HG02763 (cell line): ENCODE measurements around the gene HLA-E.
A peak's percentile ranks its signal among the peaks of the same experiment; 100 is the strongest.
"Not testable (repeated sequence)": the region's sequence is repeated elsewhere in the genome, so short reads cannot be mapped to it uniquely, and the experiment has no call there.

Experiments used
- ATAC-seq: cut with Tn5 transposase; IDR thresholded peaks from one replicate; pipeline ENCODE4 v1.9.1; 2021; ENCODE audit warnings: mild to moderate bottlenecking, moderate library complexity; ENCODE audit not compliant: unreplicated experiment

Gene HLA-E

DNA sequence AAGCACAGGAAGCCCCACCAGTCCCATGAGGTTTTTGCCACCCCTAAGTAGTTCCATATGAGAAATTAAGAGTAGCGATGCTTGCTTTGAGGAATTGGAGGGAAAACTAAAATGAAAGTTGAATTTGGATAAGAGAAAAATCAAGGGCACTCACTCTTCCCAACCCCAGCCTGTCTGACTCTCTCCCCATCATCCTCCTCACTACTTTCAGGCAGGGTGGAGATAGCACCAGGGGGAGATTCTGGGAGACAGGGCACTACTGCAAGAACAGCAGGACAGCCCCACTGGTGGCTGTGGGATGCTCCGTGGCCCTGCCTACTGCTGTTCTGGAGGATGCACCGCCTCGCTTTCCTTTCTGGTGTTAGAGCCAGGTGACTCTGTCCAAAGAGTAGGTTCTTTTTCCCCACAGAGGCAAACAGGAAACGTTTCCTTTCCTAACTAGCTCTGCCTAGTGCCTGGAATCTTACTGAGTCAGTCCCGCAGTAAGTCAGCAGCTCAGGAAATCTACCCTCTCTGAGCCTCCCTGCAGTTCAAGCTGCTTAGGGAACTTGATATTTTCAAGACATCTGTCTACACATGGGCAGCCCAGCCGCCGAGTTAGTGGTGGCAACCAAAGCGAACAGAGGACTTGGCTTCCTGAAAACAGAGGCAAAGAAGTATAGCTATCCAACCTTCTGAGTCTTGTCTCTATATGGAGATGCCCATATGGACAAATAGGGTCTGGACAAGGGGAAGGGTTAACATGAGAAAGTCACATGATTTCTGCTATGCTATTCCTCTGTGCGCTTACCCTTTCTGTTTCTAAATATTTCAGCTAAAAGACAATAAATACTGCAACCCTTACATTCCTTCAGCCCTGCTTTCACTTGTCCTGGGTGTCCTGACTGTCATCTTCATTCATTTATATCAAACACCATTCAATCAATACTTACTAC is 11.4 kb downstream of the HLA-E start:
- no peak for ATAC-seq

DNA sequence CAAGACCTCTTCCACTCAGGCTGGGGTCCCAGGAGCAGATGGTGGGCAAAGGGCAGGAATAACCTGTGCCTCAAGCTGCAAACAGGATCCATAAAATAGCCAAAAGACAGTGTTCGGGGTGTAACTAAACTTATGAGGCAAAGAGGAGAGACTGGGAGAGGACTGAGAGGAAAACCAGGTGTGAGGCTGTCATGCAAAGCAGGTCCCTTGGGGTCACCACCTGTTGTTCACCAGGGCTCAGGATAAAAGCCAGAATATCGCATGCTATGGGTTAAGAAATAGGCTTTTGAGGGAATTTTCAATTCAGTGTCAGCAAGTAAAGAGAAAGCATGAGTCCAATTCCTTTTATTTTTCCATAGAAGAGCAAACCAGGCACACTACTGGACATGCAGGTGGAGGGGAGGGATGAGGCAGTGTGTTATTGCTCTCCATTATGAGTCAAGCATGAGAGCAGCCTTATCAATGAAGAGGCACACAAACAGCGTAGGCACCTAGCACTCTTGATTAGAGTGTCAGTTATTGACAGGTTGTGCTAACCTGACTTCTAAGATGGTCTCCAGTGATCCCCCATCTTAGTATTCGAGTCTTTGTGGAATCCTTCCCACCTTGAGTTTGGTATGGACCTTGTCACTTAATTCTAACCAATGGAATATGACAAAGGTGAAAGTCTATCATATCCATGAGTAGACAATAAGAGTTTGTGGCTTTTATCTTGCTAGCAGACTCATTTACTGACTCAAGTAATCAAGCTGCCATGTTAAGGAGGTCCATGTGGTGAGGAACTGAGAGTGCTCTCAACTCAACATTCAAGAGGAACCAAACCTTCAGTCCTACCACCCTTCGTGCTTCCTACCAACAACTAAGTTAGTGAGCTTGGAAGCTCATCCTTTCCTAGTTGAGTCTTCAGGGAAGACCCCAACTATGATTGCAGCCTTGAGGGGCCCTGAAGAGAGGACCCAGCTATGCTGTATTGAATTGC is 18.8 kb downstream of the HLA-E start:
- no peak for ATAC-seq

DNA sequence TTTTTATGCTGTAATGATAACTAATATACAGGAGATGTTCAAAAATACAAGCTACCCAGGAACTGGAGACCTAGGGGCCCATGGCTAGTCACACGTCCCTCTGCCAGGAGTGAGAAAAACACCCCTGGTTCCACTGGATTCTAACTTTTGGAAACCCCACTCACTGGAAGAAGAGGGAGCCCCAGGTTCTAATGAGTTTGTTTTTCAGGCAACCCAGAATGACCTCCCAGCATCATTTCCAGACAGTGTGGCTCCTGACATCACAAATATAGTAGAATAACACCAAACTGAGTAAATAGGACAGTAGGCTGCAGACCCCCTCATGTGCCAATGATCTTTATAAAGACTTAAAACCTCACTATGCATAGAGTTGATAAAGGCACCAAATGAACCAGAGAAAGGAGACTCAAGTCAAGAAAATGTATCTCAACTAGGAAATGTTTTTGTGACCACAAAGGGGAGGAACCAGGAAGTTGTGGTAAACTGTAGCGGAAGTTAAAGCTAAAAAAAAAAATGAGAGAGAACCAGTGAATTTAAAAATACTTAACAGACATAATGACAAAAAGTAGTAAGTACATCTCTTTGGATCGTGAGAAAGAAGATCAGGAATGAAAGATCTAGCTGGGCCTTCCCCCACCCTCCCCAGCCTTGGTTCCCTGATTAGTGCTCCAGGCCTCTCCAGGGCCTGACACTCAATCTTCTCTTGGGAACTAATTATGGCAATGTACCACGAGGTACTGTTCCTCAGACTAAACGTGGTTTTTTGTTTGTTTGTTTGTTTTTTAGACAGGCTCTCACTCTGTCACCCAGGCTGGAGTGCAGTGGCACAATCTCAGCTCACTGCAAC is 19.8 kb downstream of the HLA-E start:
- no peak for ATAC-seq

DNA sequence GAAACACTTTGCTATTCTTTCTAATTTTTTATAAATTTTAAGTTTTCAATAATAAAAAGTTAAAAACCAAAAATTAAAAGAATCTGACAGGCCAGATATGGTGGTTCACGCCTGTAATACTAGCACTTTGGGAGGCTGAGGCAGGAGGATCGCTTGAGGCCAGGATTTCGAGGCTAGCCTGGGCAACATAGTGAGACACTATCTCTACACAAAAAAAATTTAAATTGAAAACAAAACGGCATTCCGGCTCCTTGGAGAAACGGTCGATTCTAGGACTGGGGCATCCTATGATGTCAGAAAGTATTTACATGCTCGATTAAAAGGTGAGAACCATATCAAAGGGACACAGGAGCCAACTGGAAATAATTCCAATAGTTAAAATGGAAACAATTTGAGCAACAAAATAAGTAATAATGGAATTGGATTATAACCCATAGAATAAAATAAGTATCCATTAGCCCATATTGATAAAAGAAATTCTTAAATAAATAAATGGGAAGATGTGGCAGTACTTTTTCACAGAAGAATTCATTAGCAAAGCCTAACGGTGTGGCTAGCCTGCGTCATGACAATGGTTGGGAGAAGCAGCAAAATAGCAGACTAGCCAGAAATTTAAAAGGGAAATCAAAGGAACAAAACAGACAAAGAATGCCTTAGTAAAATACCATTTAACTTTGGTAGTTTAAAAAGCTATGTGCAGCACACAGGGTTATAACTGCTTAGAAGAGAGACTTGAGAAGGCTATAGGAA is 21.3 kb downstream of the HLA-E start:
- no peak for ATAC-seq

DNA sequence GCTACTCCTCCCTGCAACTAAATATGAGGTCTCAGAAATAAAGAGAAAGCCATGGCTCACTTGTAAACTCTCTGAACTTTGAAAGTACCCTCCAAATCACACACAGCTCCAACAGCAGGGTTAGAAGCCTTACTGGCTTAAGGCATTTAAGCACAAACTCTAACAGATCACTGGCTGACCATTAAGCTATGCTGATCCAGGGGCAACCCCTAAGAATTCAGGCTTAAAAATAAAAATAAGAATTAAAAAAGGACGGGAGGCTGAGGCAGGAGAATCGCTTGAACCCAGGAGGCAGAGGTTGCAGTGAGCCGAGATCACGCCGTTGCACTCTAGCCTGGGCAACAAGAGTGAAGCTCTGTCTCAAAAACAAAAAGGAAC is 21.8 kb downstream of the HLA-E start:
- no peak for ATAC-seq

DNA sequence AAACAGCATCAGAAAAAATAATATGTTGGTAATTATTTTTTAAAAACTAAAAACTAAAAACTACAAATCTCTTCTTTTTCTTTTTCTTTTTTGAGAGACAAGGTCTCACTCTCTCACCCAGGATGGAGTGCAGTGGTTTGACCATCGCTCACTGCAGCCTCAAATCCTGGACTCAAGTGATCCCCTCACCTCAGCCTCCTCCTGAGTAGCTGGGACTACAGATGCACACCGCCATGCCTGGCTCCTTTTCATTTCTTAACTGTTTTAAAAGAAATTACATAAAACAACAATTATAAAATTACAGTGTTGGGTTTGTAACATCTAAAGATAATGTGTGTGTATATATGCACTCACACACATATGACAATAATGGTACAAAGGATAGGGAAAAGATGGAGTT is 24.1 kb downstream of the HLA-E start:
- ATAC-seq, result no peak

DNA sequence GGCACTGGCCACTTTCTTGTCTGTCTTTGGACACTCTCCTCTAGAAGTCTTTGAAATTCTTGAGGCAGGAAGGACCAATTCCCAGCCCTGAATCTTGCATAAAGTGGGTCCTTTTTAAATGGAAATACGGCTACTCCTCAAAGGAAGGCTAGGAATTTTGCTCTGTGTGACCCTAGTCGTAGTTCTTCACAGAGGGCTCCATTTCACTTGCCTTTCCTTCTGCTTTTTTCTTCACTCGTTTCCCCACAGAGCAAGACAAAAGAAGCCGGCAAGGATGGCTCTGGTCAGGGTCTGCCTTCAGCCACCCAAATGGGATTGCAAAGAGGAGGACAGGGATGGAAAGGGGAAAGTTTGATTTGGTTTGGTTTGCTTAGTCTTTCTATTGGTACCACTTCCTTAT is 25.8 kb downstream of the HLA-E start:
- ATAC-seq, result no peak

DNA sequence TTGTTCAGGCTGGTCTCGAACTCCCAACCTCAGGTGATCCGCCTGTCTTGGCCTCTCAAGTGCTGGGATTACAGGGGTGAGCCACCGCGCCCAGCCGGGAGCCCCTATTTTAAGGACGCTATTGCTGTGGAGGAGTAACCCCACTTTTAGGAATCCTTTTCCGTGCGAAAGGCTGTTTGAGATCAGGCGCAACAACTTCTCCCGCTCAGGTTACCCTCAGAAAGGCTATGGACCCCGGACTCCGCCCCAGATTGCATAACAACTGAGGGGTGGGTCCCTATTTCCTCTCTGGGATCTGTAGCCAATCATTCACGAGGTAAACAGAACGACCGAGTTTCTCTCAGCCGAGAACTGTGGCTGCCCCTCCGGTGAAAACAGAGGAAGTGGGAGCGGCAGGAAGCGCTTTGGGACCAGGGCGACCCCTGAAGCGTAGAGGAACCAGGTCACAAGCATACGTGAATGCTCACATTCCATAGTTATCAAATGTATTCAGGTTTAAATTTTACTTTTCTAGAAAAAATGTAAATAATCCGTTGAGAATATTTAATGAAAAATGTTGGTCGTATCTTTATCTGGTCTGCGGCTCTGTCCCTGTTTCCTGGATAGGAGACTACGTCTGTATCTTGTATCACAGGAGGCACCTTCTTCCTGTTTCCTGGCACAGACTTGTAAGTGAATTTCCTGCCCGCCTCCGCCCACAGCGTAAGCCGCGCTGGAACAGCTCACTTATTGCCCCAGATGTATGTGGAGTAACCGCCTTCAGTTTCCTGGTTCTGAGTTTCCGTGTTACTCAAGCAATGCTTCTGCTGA is 26.8 kb downstream of the HLA-E start:
- ATAC-seq, result peak; percentile 75

DNA sequence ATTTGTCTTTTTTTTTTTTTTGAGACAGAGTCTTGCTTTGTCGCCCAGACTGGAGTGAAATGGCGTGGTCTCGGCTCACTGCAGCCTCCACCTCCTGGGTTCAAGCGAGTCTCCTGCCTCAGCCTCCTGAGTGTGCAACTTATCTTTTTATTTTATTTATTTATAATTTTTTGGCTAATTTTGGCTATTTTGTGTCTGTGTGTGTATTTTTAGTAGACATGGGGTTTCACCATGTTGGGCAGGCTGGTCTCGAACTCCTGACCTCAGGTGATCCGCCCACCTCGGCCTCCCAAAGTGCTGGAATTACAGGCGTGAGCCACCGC is 27.4 kb downstream of the HLA-E start:
- ATAC-seq, result not testable (repeated sequence)

DNA sequence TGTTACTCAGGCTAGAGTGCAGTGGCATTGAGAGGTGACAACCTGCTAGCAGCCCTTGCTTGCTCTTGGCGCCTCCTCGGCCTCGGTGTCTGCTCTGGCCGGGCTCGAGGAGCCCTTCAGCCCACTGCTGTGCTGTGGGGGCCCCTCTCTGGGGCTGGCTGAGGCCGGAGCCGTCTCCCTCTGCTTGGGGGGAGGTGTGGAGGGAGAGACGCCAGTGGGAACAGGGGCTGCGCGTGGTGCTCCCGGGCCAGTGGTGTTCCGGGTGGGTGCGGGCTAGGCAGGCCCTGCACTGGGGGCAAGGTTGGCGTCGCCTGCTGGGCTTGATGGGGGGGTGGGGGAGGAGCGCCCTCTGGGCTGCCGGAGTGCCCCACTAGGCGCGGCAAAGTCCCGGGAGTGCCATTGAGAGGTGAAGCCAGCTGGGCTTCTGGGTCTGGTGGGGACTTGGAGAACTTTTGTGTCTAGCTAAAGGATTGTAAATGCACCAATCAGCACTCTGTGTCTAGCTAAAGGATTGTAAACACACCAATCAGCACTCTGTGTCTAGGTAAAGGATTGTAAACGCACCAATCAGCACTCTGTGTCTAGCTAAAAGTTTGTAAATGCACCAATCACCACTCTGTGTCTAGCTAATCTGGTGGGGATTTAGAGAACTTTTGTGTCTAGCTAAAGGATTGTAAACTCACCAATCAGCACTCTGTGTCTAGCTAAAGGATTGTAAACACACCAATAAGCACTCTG is 28.6 kb downstream of the HLA-E start:
- ATAC-seq, result not testable (repeated sequence)

DNA sequence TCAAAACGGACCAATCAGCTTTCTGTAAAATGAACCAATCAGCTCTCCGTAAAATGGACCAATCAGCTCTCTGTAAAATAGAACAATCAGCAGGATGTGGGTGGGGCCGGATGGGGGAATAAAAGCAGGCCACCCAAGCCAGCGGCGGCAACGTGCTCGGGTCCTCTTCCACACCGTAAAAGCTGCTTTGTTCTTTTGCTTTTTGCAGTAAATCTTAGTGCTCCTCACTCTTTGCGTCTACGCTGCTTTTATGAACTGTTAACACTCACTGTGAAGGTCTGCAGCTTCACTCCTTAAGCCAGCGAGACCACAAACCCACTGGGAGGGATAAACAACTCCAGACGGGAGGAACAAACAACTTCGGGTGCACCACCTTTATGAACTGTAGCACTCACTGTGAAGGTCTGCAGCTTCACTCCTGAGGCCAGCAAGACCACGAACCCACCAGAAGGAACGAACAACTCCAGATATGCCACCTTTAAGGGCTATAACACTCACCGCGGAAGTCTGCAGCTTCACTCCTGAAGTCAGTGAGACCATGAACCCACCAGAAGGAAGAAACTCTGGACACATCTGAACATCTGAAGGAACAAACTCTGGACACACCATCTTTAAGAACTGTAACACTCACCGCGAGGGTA is 29.3 kb downstream of the HLA-E start:
- ATAC-seq, result not testable (repeated sequence)

DNA sequence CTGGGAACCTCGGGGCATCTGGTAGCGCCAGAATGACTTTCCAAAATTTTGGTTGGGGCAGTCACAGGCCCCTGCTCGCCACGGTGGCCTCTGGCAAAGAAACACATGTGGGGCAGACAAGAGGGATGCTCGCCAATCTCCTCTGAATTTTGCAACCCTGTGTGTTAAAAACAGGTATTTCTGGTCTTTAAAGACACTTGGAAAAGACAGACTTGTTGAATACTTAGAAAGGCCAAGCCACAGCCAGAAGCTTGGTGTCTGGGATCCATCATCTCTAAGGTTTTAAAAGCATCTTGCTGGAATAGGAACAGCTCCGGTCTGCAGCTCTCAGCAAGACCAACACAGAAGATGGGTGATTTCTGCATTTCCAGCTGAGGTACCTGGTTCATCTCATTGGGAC is 31.2 kb downstream of the HLA-E start:
- ATAC-seq, result no peak

DNA sequence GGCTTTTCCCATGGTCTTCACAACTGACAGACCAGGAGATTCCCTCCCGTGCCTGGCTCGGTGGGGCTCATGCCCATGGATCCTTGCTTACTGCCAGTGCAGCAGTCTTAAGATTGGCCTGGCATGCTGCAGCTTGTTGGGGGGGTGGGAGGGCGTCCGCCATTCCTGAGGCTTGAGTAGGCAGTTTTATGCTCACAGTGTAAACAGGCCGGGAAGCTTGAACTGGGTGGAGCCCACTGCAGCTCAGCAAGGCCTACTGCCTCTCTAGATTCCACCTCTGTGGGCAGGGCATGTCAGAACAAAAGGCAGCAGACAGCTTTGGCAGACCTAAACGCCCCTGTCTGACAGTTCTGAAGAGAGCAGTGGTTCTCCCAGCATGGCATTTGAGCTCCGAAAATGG is 31.8 kb downstream of the HLA-E start:
- ATAC-seq, result not testable (repeated sequence)

DNA sequence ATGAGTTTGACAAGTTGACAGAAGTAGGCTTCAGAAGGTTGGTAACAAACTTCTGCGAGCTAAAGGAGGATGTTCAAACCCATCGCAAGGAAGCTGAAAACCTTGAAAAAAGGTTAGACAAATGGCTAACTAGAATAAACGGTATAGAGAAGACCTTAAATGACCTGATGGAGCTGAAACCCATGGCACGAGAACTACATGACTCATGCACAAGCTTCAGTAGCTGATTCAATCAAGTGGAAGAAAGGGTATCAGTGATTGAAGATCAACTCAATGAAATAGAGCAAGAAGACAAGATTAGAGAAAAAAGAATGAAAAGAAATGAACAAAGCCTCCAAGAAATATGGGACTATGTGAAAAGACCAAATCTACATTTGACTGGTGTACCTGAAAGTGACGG is 32.6 kb downstream of the HLA-E start:
- not testable (repeated sequence) for ATAC-seq

DNA sequence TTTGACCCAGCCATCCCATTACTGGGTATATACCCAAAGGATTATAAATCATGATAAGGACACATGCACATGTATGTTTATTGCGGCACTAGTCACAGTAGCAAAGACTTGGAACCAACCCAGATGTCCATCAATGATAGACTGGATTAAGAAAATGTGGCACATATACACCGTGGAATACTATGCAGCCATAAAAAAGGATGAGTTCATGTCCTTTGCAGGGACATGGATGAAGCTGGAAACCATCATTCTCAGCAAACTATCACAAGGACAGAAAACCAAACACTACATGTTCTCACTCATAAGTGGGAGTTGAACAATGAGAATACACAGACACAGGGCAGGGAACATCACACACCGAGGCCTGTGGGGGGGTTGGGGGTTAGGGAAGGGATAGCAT is 37.1 kb downstream of the HLA-E start:
- ATAC-seq, result not testable (repeated sequence)

DNA sequence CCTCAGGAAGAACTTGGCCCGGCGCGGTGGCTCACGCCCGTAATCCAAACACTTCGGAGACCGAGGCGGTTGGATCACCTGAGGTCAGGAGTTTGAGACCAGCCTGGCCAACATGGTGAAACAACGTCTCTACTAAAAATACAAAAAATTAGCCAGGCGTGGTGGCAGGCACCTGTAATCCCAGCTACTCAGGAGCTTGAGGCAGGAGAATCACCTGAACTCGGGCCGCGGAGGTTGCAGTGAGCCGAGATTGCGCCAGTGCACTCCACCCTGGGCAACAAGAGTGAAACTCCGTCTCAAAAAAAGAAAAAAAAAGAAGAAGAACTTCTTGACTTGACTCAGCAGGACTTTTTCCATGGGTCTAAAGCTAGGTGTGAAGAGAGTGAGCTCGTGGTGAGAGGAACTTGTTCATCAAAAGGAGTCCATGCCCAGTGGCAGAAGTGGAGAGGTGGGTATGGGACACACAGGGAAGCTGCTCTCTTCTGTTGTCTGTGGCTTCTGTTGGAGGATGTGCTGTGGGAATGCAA is 40.1 kb downstream of the HLA-E start:
- ATAC-seq, result peak; percentile 43

DNA sequence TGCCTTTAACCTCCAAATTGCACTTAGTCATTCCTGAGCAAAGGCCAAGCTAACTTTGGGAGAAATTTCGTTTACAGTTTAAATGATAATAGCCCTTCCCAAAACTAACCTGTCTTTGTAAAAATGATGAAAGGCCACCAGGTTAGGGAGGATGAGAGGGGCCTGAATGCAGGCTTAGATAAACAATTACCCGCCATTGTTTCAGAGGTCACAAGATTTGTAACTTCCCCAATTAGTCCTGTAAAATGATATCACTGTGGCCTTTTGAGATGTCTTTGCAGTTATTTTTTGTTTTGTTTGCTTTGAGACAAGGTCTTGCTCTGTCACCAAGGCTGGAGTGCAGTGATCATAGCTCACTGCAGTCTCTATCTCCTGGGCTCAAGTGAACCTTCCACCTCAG is 40.7 kb downstream of the HLA-E start:
- ATAC-seq, result no peak
